Stimulated activated CD8-positive, alpha-beta memory T cell treated with anti-CD3 and anti-CD28 coated beads, Interleukin-4, amount 100 ng/mL, for 24 hours (primary cell): ENCODE results near the gene TUB.

Source experiments
- DNase-seq: peaks from one replicate; pipeline ENCODE4 v3.0.0-alpha.2; 2020; ENCODE audit warnings: low read depth

Gene TUB, protein sequence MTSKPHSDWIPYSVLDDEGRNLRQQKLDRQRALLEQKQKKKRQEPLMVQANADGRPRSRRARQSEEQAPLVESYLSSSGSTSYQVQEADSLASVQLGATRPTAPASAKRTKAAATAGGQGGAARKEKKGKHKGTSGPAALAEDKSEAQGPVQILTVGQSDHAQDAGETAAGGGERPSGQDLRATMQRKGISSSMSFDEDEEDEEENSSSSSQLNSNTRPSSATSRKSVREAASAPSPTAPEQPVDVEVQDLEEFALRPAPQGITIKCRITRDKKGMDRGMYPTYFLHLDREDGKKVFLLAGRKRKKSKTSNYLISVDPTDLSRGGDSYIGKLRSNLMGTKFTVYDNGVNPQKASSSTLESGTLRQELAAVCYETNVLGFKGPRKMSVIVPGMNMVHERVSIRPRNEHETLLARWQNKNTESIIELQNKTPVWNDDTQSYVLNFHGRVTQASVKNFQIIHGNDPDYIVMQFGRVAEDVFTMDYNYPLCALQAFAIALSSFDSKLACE

GRCh38 chr11:8080674-8081590, at the start of gene TUB:
Gene TUB (plus strand): TSS chr11:8081211. CDS start chr11:8081511, 300 bp downstream.
- DNase-seq, result no peak

DNA sequence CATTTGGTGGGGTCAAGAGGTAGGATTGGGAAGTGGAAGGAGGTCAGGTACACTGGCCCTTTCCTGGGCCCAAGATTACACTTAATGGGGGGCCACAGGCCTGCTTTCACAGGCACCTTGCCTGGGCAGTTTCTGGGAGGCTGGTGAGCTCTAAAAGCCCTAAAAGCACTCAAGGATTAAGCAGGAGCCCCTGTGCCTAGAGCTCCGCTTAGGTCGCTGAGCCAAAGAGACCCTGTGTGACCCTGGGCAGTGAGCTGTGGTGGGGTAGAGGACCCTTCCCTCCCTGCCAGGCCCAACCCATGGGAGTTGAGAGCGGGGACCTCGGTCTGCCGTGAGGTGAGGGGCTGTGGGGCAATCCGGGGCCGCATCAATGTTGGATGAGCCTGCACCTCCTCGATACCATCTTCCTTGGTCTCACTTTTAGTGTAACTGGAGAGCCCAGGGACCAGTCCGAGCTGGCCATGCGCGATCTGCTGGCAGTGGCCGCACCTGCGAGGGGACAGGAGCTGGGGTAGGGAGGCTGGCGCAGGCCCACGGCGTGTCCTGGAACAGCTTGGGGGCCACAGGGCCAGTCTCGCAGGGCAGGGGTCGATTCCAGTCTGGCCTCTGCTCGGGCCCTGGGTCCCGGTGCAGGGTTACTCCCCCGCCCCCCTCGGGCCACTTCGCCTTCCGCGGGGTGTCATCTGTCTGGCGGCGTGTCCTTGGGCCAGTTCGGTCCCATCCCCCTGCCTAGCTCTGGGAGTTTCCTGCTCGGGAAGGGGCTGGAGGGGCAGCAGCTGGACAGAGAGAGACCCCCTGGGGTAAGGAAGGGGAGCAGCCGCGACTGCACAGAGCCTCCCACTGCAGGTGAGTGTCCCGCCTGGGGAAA, 49.5 kb upstream of the TUB start:
- no peak for DNase-seq

GRCh38 chr11:8032122-8032521, 48.9 kb upstream of the TUB start:
- DNase-seq, result no peak

DNA sequence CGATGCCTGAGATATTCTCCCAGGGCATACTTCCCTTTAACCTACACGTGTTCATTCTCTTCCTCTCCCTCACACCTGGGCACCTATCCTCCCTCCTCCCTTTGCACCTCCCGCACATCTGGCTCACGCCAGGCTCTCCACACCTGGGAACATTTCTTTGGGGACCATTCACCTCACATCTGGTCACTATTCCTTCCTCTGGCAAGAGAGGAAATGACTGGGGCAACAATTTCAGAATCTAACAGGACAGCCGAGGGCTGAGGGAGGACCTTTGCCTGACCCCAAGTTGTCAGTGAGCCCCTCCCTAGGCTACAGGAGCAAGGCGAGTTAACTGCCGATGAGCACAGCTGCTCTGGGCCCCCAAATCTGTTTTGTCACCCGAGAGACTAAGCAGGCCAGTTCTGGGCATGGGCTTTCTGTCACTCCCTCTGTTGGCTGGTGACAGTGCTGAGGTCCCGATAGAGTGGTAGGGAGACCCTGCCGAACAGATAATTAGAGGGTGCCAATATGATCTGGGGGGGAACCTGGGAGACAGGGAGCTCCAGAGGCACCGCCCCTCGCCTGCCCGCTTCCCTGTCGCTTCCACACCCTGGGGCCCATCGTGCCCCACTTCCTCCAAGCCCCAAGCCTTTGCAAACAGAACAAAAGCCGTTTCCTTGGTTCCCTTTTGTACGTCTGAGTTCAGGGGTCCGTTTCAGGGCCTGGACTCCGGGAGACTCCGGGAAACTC, 48.3 kb upstream of the TUB start:
- no peak for DNase-seq

GRCh38 chr11:8033305-8034105, 47.5 kb upstream of the TUB start:
- peak; percentile 18 for DNase-seq

- DNase-seq, result no peak
Measured at GRCh38 chr11:8034106-8034585, 46.9 kb upstream of the TUB start.

DNA sequence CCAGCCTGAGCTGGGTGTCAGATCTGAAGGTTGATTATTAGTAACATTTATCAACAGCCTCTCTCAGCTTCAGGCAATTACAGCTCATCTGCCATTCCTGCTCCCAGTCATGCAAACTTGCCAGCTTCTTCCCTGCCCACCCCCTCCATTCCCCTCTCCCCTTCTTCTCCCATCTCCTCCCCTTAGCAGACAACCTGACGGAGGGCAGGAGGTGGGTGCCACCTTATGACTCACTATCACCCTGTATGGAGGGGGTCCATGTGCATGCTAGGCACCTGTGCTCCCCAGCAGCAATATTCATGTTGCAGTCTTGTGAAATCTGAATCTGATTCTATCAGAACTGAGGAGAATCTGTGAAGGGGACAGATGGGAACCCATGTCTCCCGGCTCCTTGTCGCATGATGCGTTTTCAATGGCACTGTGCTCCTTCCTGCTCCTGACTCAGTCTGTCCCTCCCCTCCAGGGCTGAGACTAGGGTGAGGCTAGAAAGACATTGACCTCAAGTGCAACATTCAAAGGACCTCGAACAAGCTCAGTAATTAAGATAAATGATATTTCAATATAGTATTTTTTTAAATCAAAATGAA, 46.3 kb upstream of the TUB start:
- no peak for DNase-seq

DNA sequence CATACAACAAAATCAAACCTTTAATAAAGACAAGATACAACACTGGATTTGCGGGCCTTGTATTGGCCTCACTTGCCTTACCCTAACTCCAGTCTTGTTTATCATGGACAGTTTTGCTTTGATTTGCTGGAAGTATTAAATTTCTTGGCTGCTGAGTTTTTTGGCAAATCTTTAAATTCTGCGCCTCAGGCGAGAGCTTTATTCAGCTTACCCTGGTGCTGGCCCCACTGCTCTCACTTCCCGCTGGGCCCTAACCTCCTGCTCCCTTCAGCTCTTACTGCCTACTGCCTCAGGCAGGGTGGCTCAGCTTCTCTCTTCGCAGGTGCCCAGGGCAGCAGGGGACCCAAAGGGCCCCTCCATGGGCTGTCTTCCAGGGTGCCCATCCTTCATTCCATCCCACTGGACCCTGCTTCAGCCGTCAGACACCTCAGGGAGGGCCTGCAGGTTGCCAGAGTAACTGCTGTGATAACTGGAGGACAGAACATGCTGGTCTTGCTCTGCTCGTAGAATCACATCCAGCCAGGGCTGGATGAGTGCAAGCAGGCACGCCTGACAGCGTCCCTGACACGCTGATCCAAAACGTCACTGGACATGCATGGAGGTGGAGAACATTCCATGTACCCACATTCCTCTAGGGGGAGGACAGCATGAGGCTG, 45.7 kb upstream of the TUB start:
- no peak for DNase-seq

GRCh38 chr11:8036002-8036802, 44.8 kb upstream of the TUB start:
- no peak for DNase-seq

DNA sequence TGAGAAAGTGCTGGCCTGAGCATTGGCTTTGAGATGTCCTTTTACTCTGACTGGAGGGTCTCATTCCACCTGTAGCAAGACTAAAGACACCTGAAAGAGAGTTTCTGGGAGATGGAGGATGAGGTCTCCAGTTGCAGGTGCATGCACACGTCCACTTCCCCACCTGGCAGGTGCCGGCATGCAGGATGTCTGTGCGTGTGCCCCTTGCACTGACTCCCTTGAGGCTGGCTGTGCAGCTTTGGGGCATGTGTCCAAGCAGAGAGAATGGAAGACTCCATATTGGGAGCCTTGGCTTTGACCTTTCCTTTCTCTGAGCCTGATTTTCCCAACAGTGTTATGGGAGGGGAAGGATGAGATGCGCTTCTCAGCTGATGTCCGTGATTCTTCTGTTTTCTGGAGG, 44.0 kb upstream of the TUB start:
- DNase-seq, result no peak

DNA sequence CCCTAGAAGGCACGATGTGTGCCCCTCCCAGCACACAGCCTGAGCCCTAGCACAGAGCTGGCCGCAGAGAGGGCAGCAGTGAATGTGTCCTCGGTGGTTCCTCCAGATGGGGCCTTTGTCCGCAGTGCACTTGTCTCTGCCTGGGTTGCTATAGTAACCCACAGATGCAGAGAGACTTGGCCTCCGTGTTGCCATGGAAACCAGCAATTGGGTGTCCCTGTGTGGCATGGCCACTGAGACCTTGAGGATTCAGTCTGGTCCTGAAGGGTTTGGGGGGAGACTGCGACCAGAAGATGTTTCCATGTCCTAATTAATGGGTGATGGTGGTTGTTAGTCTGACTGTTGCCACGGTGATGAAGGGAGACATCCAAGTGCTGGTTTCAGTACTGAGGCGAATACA, 42.6 kb upstream of the TUB start:
- no peak for DNase-seq

GRCh38 chr11:8038811-8039529, 42.0 kb upstream of the TUB start:
- DNase-seq, result no peak

- DNase-seq, result no peak
Measured at GRCh38 chr11:8039530-8040260, 41.3 kb upstream of the TUB start.

- no peak for DNase-seq
Measured at GRCh38 chr11:8040261-8040920, 40.6 kb upstream of the TUB start.

DNA sequence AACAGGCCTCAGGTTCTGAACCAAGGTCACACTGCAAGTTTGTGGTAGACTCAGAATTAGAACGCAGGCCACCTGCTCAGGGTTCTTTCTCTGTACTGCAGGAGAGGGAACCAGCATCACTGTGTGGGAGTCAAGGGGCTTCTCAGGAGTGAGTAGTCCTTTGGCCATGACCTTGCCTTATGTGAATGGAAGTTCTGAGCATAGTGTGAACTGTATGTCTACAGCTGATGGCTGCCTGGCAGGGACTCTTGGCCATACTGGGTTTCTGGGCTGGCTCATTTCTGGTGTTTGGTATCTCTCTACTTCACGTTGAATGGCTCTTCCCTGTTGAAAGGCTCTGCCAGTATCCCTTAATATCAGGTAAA, 40.1 kb upstream of the TUB start:
- DNase-seq, result no peak

- no peak for DNase-seq
Measured at GRCh38 chr11:8041576-8041975, 39.4 kb upstream of the TUB start.

- DNase-seq, result no peak
Measured at GRCh38 chr11:8043756-8044155, 37.3 kb upstream of the TUB start.
